Panc1 (cell line): Measurements from ENCODE around the gene MAP3K1. TPM values are rescaled to one million over a fixed set of nuclear protein-coding genes. Genes with fewer than 3 reads are reported as not detected.

Source experiments
- ATAC-seq: fragments of 200-7000 bp; cut with Tn5 transposase; 2 replicates; pipeline ENCODE4 v1.9.1; 2020; ENCODE audit warnings: mild to moderate bottlenecking, moderate library complexity
- BruUV-seq: library from RNA; stranded (reverse); fragments of 400-500 nt; replicated peaks from 2 replicates; lab custom pipeline; 2021; lab: Mats Ljungman, UMichigan
- CTCF ChIA-PET: fragments of 300-600 bp; sonication (Branson Sonifier 250); formaldehyde crosslinking; loops from one replicate; lab custom pipeline; 2022; ENCODE audit warnings: antibody characterized with exemption; lab: Charles Lee
- POLR2A ChIA-PET: fragments of 300-600 bp; sonication (Branson Sonifier 250); formaldehyde crosslinking; loops from one replicate; lab custom pipeline; 2022; ENCODE audit warnings: antibody characterized with exemption; lab: Charles Lee
- DNase-seq: peaks from one replicate; pipeline ENCODE4 v3.0.0-alpha.2; 2010; ENCODE audit warnings: low read depth, low spot score
- H3K27ac ChIP-seq: 2 replicates; pipeline ENCODE4 v1.5.1; 2011; ENCODE audit warnings: mild to moderate bottlenecking, low read length, inconsistent platforms
- H3K27me3 ChIP-seq: fragments of 200-500 bp; sonication (Bioruptor generic); 2 replicates; pipeline ENCODE4 v1.6.0; 2014; ENCODE audit warnings: low read length, inconsistent platforms; ENCODE audit not compliant: control insufficient read depth, insufficient read depth
- H3K36me3 ChIP-seq: fragments of 200-500 bp; sonication (Bioruptor generic); 2 replicates; pipeline ENCODE4 v1.5.1; 2014; ENCODE audit warnings: inconsistent platforms, mild to moderate bottlenecking, low read length, moderate library complexity; ENCODE audit not compliant: control insufficient read depth, insufficient read depth
- H3K4me1 ChIP-seq: 2 replicates; pipeline ENCODE4 v1.5.1; 2011; ENCODE audit warnings: inconsistent platforms, mild to moderate bottlenecking, low read length, moderate library complexity; ENCODE audit not compliant: control insufficient read depth, insufficient read depth
- H3K4me3 ChIP-seq, 2 experiments: 2 replicates each; pipeline ENCODE4 v1.5.1; 2011 to 2012; ENCODE audit warnings: low read depth in 2 of 2, low read length in 2 of 2, mild to moderate bottlenecking in 2 of 2, inconsistent platforms in 1 of 2, moderate library complexity in 1 of 2
- H3K9me3 ChIP-seq: fragments of 200-500 bp; sonication (Bioruptor generic); 2 replicates; pipeline ENCODE4 v1.5.1; 2014; ENCODE audit warnings: low read depth, mild to moderate bottlenecking, inconsistent platforms, low read length, moderate library complexity; ENCODE audit not compliant: control insufficient read depth, insufficient read depth
- CTCF ChIP-seq: fragments of 450-650 bp; IDR thresholded peaks from 2 replicates; pipeline ENCODE4 v1.5.1; 2017; ENCODE audit warnings: mild to moderate bottlenecking
- POLR2AphosphoS5 ChIP-seq: IDR thresholded peaks from 2 replicates; pipeline ENCODE4 v1.6.1; 2012; ENCODE audit warnings: mild to moderate bottlenecking, low read depth, low read length, moderate library complexity
- SIN3A ChIP-seq: IDR thresholded peaks from 2 replicates; pipeline ENCODE4 v1.6.1; 2012; ENCODE audit warnings: low read depth, mild to moderate bottlenecking, low read length, moderate library complexity, borderline replicate concordance; ENCODE audit not compliant: insufficient read depth
- TCF7L2 ChIP-seq: IDR thresholded peaks from 2 replicates; pipeline ENCODE4 v1.6.1; 2011; ENCODE audit warnings: mild to moderate bottlenecking, low read depth, low read length, inconsistent platforms
- in situ Hi-C: cut with HindIII; loops from 2 replicates; pipeline ENCODE4 v1.10.0; 2016; ENCODE audit warnings: low sequenced_read_pairs, low pct_unique_long_range_greater_than_20kb
- intact Hi-C: fragments of 100-400 bp; cut with micrococcal nuclease; formaldehyde crosslinking; loops from one replicate; pipeline ENCODE4 v1.10.0; 2022; ENCODE audit not compliant: unreplicated experiment
- total RNA-seq: library from RNA; stranded (reverse); gene quantifications from one replicate; pipeline ENCODE4 v1.2.1, GENCODE V29; 2021; ENCODE audit not compliant: unreplicated experiment
- TF ChIP-seq, protein P1 (sequence below), 2 experiments: IDR thresholded peaks; 2 replicates each; pipeline ENCODE4 v1.6.1; 2011 to 2012; ENCODE audit warnings: low read depth in 2 of 2, control low read depth in 1 of 2, low read length in 1 of 2, mild to moderate bottlenecking in 1 of 2, moderate library complexity in 1 of 2; ENCODE audit not compliant: insufficient read depth in 1 of 2

The MAP3K1 gene
- total RNA-seq, 1 experiment from 2014 or later: 6.2 TPM

DNA sequence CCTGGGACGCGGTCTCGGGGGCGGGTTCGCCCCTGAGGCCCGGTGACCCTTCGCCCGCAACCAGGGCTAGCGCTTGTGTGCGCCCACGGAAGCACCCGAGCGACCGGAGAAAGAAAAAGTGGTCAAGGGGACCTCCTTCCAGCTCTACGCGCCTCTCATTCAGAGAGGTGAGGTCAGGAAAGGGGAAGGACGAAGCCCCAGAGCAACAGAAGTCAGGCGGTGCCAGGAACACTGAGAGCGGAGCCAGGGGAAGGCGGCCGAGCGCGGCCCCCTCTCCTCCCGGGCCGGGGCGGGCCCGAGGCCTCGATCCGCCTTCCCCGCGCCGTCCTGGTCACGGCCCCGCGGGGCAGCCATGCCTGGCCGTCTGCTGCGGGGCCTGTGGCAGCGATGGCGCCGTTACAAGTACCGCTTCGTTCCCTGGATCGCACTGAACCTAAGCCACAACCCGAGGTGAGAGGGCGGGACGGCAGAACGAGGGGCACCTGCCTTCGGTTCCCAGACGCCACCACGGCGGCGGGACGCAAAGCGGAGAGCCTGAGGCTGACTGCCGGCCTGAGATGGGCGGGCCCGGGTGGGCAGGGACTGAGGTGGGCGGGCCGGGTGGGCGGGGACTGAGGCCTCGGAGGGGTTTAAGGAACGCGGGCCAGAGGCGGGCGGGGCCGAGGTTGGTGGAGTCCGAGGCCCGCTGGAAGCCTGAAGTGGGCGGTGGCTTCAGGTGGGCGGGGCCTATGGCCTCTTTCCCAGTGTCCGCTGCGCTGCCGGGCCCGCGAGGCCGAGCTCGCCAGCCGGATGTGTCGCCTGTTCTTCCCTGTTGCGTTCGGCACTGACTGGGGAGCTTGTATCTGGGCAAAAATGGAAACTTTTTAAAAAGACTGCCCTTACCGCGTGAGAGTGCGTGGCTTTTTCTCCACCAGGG, 94.2 kb downstream of the MAP3K1 start, which contains the start of gene SETD9:
Gene SETD9, plus strand, starts transcription at position 303 of the 916 bp plus-strand sequence. Its CDS starts 50 bp downstream, at position 353.
- in situ Hi-C loops: no loop called here
- CTCF ChIA-PET: interaction anchor here (0.9 kb wide), 1 partner anchor 229 kb away, joined by 6 read pairs; no protein-coding TSS in a partner anchor
- H3K27me3 ChIP-seq: no peaks in the 10 kb centered on the region
- BruUV-seq: no TSS peak
- intact Hi-C loops: loop anchor here (5.0 kb wide), 1 partner anchor 368 kb away; no protein-coding TSS in a partner anchor
- DNase-seq (peak; percentile 82), ATAC-seq (peak; percentile 96)
- no peaks in the 10 kb centered on the region for H3K9me3 ChIP-seq
- peak within 1 kb of the TSS; percentile 77 to 98 for H3K4me3 ChIP-seq
- TF ChIP-seq TCF7L2: peak; percentile 28; the same call in 1 of the 2 replicates
- TF ChIP-seq POLR2AphosphoS5: peak; percentile 95
- peak; percentile 65; the same call in 1 of the 2 replicates for TF ChIP-seq SIN3A
- no peak for TF ChIP-seq CTCF
- TF ChIP-seq, protein P1, sequence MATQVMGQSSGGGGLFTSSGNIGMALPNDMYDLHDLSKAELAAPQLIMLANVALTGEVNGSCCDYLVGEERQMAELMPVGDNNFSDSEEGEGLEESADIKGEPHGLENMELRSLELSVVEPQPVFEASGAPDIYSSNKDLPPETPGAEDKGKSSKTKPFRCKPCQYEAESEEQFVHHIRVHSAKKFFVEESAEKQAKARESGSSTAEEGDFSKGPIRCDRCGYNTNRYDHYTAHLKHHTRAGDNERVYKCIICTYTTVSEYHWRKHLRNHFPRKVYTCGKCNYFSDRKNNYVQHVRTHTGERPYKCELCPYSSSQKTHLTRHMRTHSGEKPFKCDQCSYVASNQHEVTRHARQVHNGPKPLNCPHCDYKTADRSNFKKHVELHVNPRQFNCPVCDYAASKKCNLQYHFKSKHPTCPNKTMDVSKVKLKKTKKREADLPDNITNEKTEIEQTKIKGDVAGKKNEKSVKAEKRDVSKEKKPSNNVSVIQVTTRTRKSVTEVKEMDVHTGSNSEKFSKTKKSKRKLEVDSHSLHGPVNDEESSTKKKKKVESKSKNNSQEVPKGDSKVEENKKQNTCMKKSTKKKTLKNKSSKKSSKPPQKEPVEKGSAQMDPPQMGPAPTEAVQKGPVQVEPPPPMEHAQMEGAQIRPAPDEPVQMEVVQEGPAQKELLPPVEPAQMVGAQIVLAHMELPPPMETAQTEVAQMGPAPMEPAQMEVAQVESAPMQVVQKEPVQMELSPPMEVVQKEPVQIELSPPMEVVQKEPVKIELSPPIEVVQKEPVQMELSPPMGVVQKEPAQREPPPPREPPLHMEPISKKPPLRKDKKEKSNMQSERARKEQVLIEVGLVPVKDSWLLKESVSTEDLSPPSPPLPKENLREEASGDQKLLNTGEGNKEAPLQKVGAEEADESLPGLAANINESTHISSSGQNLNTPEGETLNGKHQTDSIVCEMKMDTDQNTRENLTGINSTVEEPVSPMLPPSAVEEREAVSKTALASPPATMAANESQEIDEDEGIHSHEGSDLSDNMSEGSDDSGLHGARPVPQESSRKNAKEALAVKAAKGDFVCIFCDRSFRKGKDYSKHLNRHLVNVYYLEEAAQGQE (IDR thresholded peaks at IDR 0.05; ENCODE audit: insufficient read depth in 1 of 2, low read depth in 2 of 2, low read length in 1 of 2): 0 out of 4 replicates have a peak, but pooled peaks of 1 of the 2 experiments have one; percentile 8
- POLR2A ChIA-PET: interaction anchor here (0.5 to 0.7 kb wide), 4 partner anchors 327 to 986 kb away, joined by 3 to 5 read pairs (median 3); no protein-coding TSS in a partner anchor
- H3K4me1 ChIP-seq: peaks cover 14% of the 10 kb centered on the region
- H3K27ac ChIP-seq: peak within 1 kb of the TSS; percentile 97
- H3K36me3 ChIP-seq: no peaks in the 10 kb centered on the region; the same call in 1 of the 2 replicates

DNA sequence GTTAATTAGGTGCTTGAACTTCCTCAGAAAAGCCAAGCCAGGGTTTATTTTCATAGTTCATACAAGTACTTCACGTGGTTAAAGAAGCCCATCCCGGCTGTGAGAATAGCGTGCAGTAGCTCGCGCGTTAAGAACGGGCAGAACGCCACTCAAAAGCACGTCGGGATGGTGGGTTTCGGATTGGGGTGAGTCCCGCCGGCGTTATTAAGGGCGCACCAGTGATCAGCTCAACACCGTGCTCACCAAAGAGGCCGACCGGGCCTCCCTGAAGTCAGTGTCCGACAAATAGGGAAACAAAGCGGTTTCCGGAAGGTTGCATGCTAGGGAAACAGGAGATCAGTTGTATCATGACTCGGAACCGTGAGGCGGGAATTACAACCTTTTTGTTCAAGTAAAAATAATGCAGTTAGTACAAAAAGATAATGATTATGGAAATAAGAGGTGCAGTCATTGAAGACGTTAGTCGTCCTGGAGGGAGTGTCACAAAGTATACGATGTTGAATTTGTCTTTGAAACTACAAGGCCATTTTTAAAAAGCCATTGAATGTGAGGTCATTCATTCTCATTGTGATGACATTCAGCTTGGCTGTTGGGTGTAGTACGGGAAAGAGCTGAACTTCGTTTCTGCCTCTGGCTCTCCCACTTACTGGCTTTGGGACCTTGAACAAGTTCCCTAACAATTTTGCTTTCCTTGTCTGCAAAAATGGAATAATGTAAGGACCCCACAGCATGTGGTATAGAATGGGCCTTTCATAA, 95.0 kb downstream of the MAP3K1 start:
- Histone ChIP-seq H3K4me1 (peaks cover 14% of the 10 kb centered on the region), H3K36me3 (peaks cover 4% of the 10 kb centered on the region; the same call in 1 of the 2 replicates), H3K27ac (peak overlapping the region; percentile 97), H3K9me3 (no peaks in the 10 kb centered on the region), H3K27me3 (no peaks in the 10 kb centered on the region), H3K4me3 (peak overlapping the region; percentile 77 to 98)
- ChIA-PET POLR2A (interaction anchor here (0.5 to 0.6 kb wide), 2 partner anchors 333 to 987 kb away, joined by 3 read pairs; no protein-coding TSS in a partner anchor), CTCF (interaction anchor here (0.6 to 0.9 kb wide), 3 partner anchors 171 to 1676 kb away, joined by 3 to 6 read pairs (median 4); no protein-coding TSS in a partner anchor)
- intact Hi-C loops (no loop called here), in situ Hi-C loops (no loop called here)
- BruUV-seq: no TSS peak
- no peak for DNase-seq
- TF ChIP-seq TCF7L2 (no peak; the same call in 1 of the 2 replicates), CTCF (no peak), SIN3A (no peak; the same call in 1 of the 2 replicates)
- peak; percentile 26 for ATAC-seq
